Ishikawa (cell line): ENCODE results near the gene NT5E.

Experiments used
- CEBPB ChIP-seq: IDR thresholded peaks from 2 replicates; pipeline ENCODE4 v1.6.1; 2012
- CREB1 ChIP-seq: IDR thresholded peaks from 2 replicates; pipeline ENCODE4 v1.6.1; 2012; ENCODE audit warnings: low read depth
- EGR1 ChIP-seq: IDR thresholded peaks from 2 replicates; pipeline ENCODE4 v1.6.1; 2012
- EP300 ChIP-seq: IDR thresholded peaks from 2 replicates; pipeline ENCODE4 v1.6.1; 2012; ENCODE audit warnings: borderline replicate concordance
- FOXM1 ChIP-seq: IDR thresholded peaks from 2 replicates; pipeline ENCODE4 v1.6.1; 2012; ENCODE audit warnings: low read depth, borderline replicate concordance
- NFIC ChIP-seq: IDR thresholded peaks from 2 replicates; pipeline ENCODE4 v1.6.1; 2012
- REST ChIP-seq: IDR thresholded peaks from 2 replicates; pipeline ENCODE4 v1.6.1; 2012; ENCODE audit warnings: low read depth, mild to moderate bottlenecking
- TAF1 ChIP-seq: IDR thresholded peaks from 2 replicates; pipeline ENCODE4 v1.6.1; 2012; ENCODE audit warnings: low read depth, mild to moderate bottlenecking
- TCF12 ChIP-seq: IDR thresholded peaks from 2 replicates; pipeline ENCODE4 v1.6.1; 2012; ENCODE audit warnings: low read depth
- TEAD4 ChIP-seq: IDR thresholded peaks from 2 replicates; pipeline ENCODE4 v1.6.1; 2012
- USF1 ChIP-seq: IDR thresholded peaks from 2 replicates; pipeline ENCODE4 v1.6.1; 2012
- YY1 ChIP-seq: IDR thresholded peaks from 2 replicates; pipeline ENCODE4 v1.6.1; 2012; ENCODE audit warnings: low read depth
- ZBTB7A ChIP-seq: IDR thresholded peaks from 2 replicates; pipeline ENCODE4 v1.6.1; 2012; ENCODE audit warnings: low read depth
- TF ChIP-seq, protein P1 (sequence below): IDR thresholded peaks from 2 replicates; pipeline ENCODE4 v1.6.1; 2012

NT5E gene

GRCh38 chr6:85460154-85460920 lies 10.5 kb downstream of the NT5E start:
- TF ChIP-seq EP300 (no peak), NFIC (no peak), FOXM1 (no peak), CREB1 (no peak), TEAD4 (no peak), YY1 (no peak), EGR1 (no peak), CEBPB (no peak), ZBTB7A (no peak), USF1 (no peak), TAF1 (no peak), TCF12 (no peak), REST (no peak)

- TF ChIP-seq TCF12 = no peak
- no peak for TF ChIP-seq YY1
- no peak for TF ChIP-seq CREB1
- TF ChIP-seq, protein P1, sequence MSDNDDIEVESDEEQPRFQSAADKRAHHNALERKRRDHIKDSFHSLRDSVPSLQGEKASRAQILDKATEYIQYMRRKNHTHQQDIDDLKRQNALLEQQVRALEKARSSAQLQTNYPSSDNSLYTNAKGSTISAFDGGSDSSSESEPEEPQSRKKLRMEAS = no peak
- TF ChIP-seq ZBTB7A = no peak
- no peak for TF ChIP-seq TAF1
- no peak for TF ChIP-seq NFIC
- no peak for TF ChIP-seq REST
- TF ChIP-seq EP300 = no peak
- TF ChIP-seq EGR1 = no peak
- no peak for TF ChIP-seq TEAD4
- TF ChIP-seq CEBPB = no peak
- TF ChIP-seq USF1 = no peak
These were observed 11.3 kb downstream of the NT5E start for GRCh38 chr6:85460921-85461797.

- TF ChIP-seq FOXM1 = no peak
- TF ChIP-seq CREB1 = no peak
- no peak for TF ChIP-seq REST
- TF ChIP-seq, protein P1 = no peak
- TF ChIP-seq EP300 = no peak
These were observed 11.9 kb downstream of the NT5E start for GRCh38 chr6:85461798-85462170.

DNA sequence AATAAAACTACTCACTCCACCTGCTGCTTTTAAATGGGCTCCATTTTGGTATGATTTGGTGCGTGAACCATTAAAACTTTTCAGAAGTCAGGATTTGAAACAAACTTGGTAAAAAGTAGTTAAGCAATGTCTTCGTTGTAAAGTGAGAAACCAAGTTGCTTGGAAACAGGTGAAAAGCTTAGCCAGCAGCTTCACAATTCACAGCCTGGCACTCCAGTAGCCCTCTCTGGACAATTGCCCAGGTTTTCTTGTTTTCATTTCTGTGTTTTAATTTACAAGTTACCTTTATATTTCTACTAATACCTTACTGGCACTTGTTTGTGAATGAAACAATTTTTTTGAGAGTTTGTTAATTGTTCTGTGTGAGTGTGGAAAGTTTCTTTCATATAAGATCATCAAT lies 12.8 kb downstream of the NT5E start:
- TF ChIP-seq TCF12 (no peak), TEAD4 (no peak), CEBPB (no peak), NFIC (no peak), CREB1 (no peak), FOXM1 (no peak), USF1 (no peak), ZBTB7A (no peak), TAF1 (no peak), YY1 (no peak)
